Measurements from ENCODE around the gene SND1.

SND1 gene

GRCh38 chr7:128114806-128115205, 462.8 kb downstream of the SND1 start:
- DNase-seq (ENCODE audit: low read depth): no peak
- TF ChIP-seq CTCF (IDR thresholded peaks at IDR 0.05; ENCODE audit: low read depth, low read length, missing control alignments): no peak
- no peak overlapping the region for H3K4me3 ChIP-seq (ENCODE audit: low read depth, low read length)

GRCh38 chr7:128115336-128115820, 463.4 kb downstream of the SND1 start:
- DNase-seq (ENCODE audit: low read depth): no peak
- no peak for TF ChIP-seq CTCF (IDR thresholded peaks at IDR 0.05; ENCODE audit: low read depth, low read length, missing control alignments)
- H3K4me3 ChIP-seq (ENCODE audit: low read depth, low read length): no peak overlapping the region

- H3K4me3 ChIP-seq (ENCODE audit: low read depth, low read length): no peak overlapping the region
- no peak for DNase-seq (ENCODE audit: low read depth)
- TF ChIP-seq CTCF (IDR thresholded peaks at IDR 0.05; ENCODE audit: low read depth, low read length, missing control alignments): no peak
Observed at GRCh38 chr7:128115821-128116723, 464.1 kb downstream of the SND1 start.

- no peak for TF ChIP-seq CTCF (IDR thresholded peaks at IDR 0.05; ENCODE audit: low read depth, low read length, missing control alignments)
- H3K4me3 ChIP-seq (ENCODE audit: low read depth, low read length): no peak overlapping the region
- DNase-seq (ENCODE audit: low read depth): no peak
Observed at GRCh38 chr7:128116740-128117139, 464.7 kb downstream of the SND1 start.

- no peak for TF ChIP-seq CTCF (IDR thresholded peaks at IDR 0.05; ENCODE audit: low read depth, low read length, missing control alignments)
- DNase-seq (ENCODE audit: low read depth): no peak
- H3K4me3 ChIP-seq (ENCODE audit: low read depth, low read length): no peak overlapping the region
Observed at GRCh38 chr7:128117691-128118090, 465.7 kb downstream of the SND1 start.

GRCh38 chr7:128119036-128119435, 467.0 kb downstream of the SND1 start:
- TF ChIP-seq CTCF (IDR thresholded peaks at IDR 0.05; ENCODE audit: low read depth, low read length, missing control alignments): no peak
- DNase-seq (ENCODE audit: low read depth): no peak

GRCh38 chr7:128120116-128120515, 468.1 kb downstream of the SND1 start:
- no peak for DNase-seq (ENCODE audit: low read depth)
- TF ChIP-seq CTCF (IDR thresholded peaks at IDR 0.05; ENCODE audit: low read depth, low read length, missing control alignments): no peak
- H3K4me3 ChIP-seq (ENCODE audit: low read depth, low read length): no peak overlapping the region

More at GRCh38 chr7:128119036-128119435, 467.0 kb downstream of the SND1 start:
- H3K4me3 ChIP-seq (ENCODE audit: low read depth, low read length): no peak overlapping the region

All from GM12864 (cell line).